Mucosa of descending colon (tissue), 3 donors: ENCODE results near the gene EPOP. TPM values are rescaled to one million over a fixed set of nuclear protein-coding genes. Genes with fewer than 3 reads are reported as not detected.

Source experiments
- ATAC-seq: fragments of 200-7000 bp; cut with Tn5 transposase; one replicate; pipeline ENCODE4 v1.9.1; 2020; ENCODE audit warnings: mild to moderate bottlenecking, moderate library complexity
- DNase-seq, 3 donors: peaks; one replicate each; pipeline ENCODE4 v3.0.0-alpha.2; 2020
- H3K36me3 ChIP-seq: fragments of 200-600 bp; one replicate; pipeline ENCODE4 v1.8.0; 2021; ENCODE audit warnings: low read depth, mild to moderate bottlenecking
- H3K4me1 ChIP-seq: fragments of 200-600 bp; one replicate; pipeline ENCODE4 v1.8.0; 2021; ENCODE audit warnings: low read depth, mild to moderate bottlenecking
- H3K4me3 ChIP-seq: fragments of 200-600 bp; one replicate; pipeline ENCODE4 v1.8.0; 2021; ENCODE audit warnings: mild to moderate bottlenecking
- H3K9me3 ChIP-seq: fragments of 200-600 bp; one replicate; pipeline ENCODE4 v1.8.0; 2021; ENCODE audit warnings: mild to moderate bottlenecking
- CTCF ChIP-seq: fragments of 200-600 bp; IDR thresholded peaks from one replicate; pipeline ENCODE4 v1.8.0; 2022; ENCODE audit warnings: antibody characterized with exemption, mild to moderate bottlenecking
- intact Hi-C, 2 donors: fragments of 100-400 bp; cut with DNase I in 1 of 2; cut with micrococcal nuclease in 1 of 2; formaldehyde crosslinking; loops; one replicate each; pipeline versions ENCODE4 v1.11.0 to v1.11.1; 2022; cut with DNase I, micrococcal nuclease
- total RNA-seq, 3 donors: library from RNA; stranded (reverse); fragmentation: NEBNext Ultra II Directional in 2 of 3; extraction: Animal tissue kit (Norgen Biotek cat#: 25700) in 2 of 3; gene quantifications; one replicate each; pipeline versions ENCODE4 v1.2.1 to v1.2.4, GENCODE V29; 2021 to 2023
- donor health status: DM: no; HTN: no; CAD: no; lungs with moderate emphysema.
- donor health status: DM: no; HTN: no; CAD: no.
- donor health status: DM: no; HTN: yes; CAD: no.

Gene EPOP
- total RNA-seq, 3 donors from 2014 or later: 0.75 to 1.1 TPM; not detected in 1

GRCh38 chr17:38667099-38667786 lies 7.5 kb downstream of the EPOP start:
- H3K4me1 ChIP-seq: no peaks in the 10 kb centered on the region
- TF ChIP-seq CTCF: peak; percentile 99
- DNase-seq: peak in 2 of 3 donors; percentile 63 to 71
- ATAC-seq: peak; percentile 87
- intact Hi-C loops: loop anchor here (5.0 to 10.0 kb wide), 3 partner anchors 110 to 172 kb away; no protein-coding TSS in a partner anchor
- no peaks in the 10 kb centered on the region for H3K9me3 ChIP-seq
- no peak overlapping the region for H3K4me3 ChIP-seq
- H3K36me3 ChIP-seq: no peaks in the 10 kb centered on the region

GRCh38 chr17:38663964-38664644 lies 10.7 kb downstream of the EPOP start:
- ATAC-seq: no peak
- no peaks in the 10 kb centered on the region for H3K9me3 ChIP-seq
- no peaks in the 10 kb centered on the region for H3K36me3 ChIP-seq
- intact Hi-C loops: loop anchor here in 1 of 2 donors (10.0 kb wide), 2 partner anchors 109 to 169 kb away; no protein-coding TSS in a partner anchor
- no peak for TF ChIP-seq CTCF
- DNase-seq: peak in 1 of 3 donors; percentile 17
- H3K4me1 ChIP-seq: no peaks in the 10 kb centered on the region
- no peak overlapping the region for H3K4me3 ChIP-seq

- TF ChIP-seq CTCF: peak; percentile 58
- DNase-seq: peak; percentile 67 to 80 (median 77)
- intact Hi-C loops: loop anchor here in 1 of 2 donors (10.0 kb wide), 2 partner anchors 108 to 168 kb away; no protein-coding TSS in a partner anchor
- H3K4me1 ChIP-seq: no peaks in the 10 kb centered on the region
- ATAC-seq: peak; percentile 87
- no peaks in the 10 kb centered on the region for H3K36me3 ChIP-seq
- no peak overlapping the region for H3K4me3 ChIP-seq
- H3K9me3 ChIP-seq: no peaks in the 10 kb centered on the region
Measured at GRCh38 chr17:38663125-38663751, 11.5 kb downstream of the EPOP start.

GRCh38 chr17:38660097-38661025 lies 14.4 kb downstream of the EPOP start:
- Histone ChIP-seq H3K36me3 (no peaks in the 10 kb centered on the region), H3K9me3 (no peaks in the 10 kb centered on the region), H3K4me1 (no peaks in the 10 kb centered on the region), H3K4me3 (no peak overlapping the region)
- TF ChIP-seq CTCF: no peak
- DNase-seq: peak in 2 of 3 donors; percentile 22 to 44
- intact Hi-C loops: loop anchor here in 1 of 2 donors (10.0 kb wide), 2 partner anchors 106 to 166 kb away; no protein-coding TSS in a partner anchor
- ATAC-seq: peak; percentile 64

GRCh38 chr17:38659415-38659814 lies 15.3 kb downstream of the EPOP start:
- no peaks in the 10 kb centered on the region for H3K36me3 ChIP-seq
- H3K9me3 ChIP-seq: no peaks in the 10 kb centered on the region
- TF ChIP-seq CTCF: no peak
- H3K4me1 ChIP-seq: no peaks in the 10 kb centered on the region
- ATAC-seq (no peak), DNase-seq (no peak)
- H3K4me3 ChIP-seq: no peak overlapping the region
- intact Hi-C loops: no loop called here
